Suprapubic skin (tissue), 4 donors: ENCODE data around the gene SPRED1.

Experiments
- EP300 ChIP-seq: sonication (generic); formaldehyde crosslinking; IDR thresholded peaks from one replicate; pipeline ENCODE4 v1.6.1; 2017; ENCODE audit warnings: antibody characterized with exemption
- POLR2A ChIP-seq, 2 donors: fragments of 450-650 bp; IDR thresholded peaks; one replicate each; pipeline ENCODE4 v1.6.1; 2017; ENCODE audit warnings: antibody characterized with exemption in 2 of 2, mild to moderate bottlenecking in 2 of 2, moderate library complexity in 2 of 2
- POLR2AphosphoS5 ChIP-seq, 3 donors: sonication (generic); formaldehyde crosslinking; IDR thresholded peaks; one replicate each; pipeline ENCODE4 v1.6.1; 2017; ENCODE audit warnings: antibody characterized with exemption in 3 of 3
- TF ChIP-seq, protein P1 (sequence below), 2 donors: fragments of 200-600 bp in 1 of 2; fragments of 450-650 bp in 1 of 2; sonication (generic) in 1 of 2; IDR thresholded peaks; one replicate each; pipeline ENCODE4 v1.5.1; 2016 to 2019; ENCODE audit warnings: antibody characterized with exemption in 2 of 2, mild to moderate bottlenecking in 1 of 2, moderate library complexity in 1 of 2

DNA sequence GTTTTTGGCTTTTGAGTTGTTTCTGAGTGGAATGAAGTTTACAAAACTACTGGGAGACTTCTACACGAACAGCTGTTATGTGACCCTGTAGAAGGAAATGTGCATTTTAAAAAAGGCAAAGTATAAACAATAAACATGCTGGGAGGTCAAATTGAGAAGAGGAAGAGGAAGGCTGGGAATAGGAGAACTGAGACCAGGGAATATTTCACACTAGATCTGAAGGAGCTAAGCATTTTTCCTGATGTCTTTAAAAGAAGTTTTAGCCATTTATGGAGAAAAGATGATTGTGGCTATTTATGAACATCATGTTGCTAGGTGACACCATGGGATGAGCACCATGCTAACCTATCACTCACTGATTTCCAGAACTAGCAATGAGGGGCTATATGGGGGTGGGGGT is 125.0 kb downstream of the SPRED1 start:
- TF ChIP-seq POLR2A (IDR thresholded peaks at IDR 0.05) (no peak), EP300 (no peak), POLR2AphosphoS5 (IDR thresholded peaks at IDR 0.05) (no peak)
- TF ChIP-seq, protein P1, sequence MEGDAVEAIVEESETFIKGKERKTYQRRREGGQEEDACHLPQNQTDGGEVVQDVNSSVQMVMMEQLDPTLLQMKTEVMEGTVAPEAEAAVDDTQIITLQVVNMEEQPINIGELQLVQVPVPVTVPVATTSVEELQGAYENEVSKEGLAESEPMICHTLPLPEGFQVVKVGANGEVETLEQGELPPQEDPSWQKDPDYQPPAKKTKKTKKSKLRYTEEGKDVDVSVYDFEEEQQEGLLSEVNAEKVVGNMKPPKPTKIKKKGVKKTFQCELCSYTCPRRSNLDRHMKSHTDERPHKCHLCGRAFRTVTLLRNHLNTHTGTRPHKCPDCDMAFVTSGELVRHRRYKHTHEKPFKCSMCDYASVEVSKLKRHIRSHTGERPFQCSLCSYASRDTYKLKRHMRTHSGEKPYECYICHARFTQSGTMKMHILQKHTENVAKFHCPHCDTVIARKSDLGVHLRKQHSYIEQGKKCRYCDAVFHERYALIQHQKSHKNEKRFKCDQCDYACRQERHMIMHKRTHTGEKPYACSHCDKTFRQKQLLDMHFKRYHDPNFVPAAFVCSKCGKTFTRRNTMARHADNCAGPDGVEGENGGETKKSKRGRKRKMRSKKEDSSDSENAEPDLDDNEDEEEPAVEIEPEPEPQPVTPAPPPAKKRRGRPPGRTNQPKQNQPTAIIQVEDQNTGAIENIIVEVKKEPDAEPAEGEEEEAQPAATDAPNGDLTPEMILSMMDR (IDR thresholded peaks at IDR 0.05), result no peak
